ENCODE measurements around the gene ZNF792.
"Not testable (repeated sequence)": the region's sequence is repeated elsewhere in the genome, so short reads cannot be mapped to it uniquely, and the experiment has no call there.

ZNF792 gene

DNA sequence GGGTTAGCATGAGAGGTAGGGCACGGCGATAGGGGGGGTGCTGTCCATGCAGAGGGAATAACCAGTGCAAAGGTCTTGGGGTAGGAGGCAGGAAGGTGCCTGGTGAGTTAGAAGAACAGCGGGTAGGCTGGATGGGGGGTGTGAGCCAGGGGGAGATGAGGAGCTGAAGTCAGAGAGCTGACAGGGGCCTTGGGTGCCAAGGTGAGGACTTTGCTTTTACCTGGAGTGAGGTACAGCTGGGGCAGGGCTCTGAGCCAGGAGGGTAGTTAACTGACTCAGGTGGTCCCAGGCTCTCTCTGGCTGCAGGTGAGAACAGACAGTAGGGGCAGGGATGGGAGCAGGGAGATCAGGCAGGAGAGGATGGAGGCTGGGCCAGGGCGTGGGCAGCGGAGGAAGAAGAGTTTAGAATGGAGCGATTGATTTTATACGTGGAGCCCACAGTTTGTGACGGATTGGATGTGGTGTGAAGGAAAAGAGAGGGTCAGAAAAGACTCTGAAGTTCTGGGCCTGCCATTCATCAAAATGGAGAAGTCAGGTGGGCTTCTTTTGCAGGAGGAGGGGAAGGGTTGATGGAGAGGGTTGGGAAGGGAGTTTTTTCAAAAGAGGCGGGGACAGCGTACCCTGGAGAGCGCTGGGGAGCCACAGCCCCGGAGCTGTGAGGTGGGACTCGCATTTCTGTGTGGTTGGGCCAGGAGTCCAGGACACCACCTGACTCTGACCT, 34.9 kb upstream of the ZNF792 start:
- DNase-seq = no peak

DNA sequence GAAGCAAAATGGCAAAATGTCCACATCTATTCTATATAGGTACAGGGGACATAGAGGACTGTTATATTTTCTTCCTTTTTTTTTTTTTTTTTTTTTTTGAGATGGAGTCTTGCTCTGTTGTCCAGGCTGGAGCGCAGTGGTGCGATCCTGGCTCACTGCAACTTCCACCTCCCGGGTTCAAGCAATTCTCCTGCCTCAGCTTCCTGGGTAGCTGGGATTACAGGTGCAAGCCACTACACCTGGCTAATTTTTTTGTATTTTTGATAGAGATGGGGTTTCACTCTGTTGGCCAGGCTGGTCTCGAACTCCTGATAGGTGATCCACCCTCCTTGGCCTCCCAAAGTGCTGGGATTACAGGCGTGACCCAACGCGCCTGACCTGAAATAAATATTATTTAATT, 34.2 kb upstream of the ZNF792 start:
- DNase-seq = not testable (repeated sequence)

GRCh38 chr19:34997071-34997617, 33.1 kb upstream of the ZNF792 start:
- DNase-seq = no peak

DNA sequence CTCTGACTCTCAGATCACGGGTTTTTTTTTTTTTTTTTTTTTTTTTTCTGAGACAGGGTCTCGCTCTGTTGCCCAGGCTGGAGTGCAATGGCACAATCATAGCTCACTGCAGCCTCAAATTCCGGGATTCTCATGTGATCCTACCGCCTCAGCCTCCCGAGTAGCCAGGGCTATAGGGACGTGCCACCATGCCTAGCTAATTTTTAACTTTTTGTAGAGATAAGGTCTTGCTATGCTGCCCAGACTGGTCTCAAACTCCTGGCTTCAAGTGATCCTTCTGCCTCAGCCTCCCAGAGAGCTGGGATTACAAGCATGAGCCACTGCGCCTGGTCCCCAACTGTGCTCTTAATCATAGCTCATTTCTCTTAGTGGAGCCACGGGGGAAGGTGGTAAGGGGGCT, 31.5 kb upstream of the ZNF792 start:
- no peak for DNase-seq

GRCh38 chr19:34994643-34995541, 30.9 kb upstream of the ZNF792 start:
- DNase-seq = no peak

DNA sequence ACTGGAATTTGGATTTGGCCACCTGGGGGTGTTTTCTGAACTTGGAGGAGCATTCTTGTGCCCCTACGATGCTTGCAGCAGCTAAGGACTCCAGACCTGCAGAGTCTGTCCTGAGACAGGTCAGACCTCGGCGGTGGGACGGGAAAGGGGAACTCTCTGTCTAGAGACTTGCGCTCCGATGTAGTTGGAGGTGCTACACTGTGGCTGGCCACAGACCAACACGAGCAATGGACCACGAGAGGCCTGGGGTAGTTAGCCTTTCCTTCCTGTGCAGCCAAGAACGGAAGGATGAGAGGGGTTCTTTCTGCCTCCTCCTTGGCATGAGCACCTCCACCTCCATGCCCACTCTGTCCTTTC, 30.2 kb upstream of the ZNF792 start:
- DNase-seq = no peak

- not testable (repeated sequence) for DNase-seq
Measured at GRCh38 chr19:34992582-34992981, 28.6 kb upstream of the ZNF792 start.

DNA sequence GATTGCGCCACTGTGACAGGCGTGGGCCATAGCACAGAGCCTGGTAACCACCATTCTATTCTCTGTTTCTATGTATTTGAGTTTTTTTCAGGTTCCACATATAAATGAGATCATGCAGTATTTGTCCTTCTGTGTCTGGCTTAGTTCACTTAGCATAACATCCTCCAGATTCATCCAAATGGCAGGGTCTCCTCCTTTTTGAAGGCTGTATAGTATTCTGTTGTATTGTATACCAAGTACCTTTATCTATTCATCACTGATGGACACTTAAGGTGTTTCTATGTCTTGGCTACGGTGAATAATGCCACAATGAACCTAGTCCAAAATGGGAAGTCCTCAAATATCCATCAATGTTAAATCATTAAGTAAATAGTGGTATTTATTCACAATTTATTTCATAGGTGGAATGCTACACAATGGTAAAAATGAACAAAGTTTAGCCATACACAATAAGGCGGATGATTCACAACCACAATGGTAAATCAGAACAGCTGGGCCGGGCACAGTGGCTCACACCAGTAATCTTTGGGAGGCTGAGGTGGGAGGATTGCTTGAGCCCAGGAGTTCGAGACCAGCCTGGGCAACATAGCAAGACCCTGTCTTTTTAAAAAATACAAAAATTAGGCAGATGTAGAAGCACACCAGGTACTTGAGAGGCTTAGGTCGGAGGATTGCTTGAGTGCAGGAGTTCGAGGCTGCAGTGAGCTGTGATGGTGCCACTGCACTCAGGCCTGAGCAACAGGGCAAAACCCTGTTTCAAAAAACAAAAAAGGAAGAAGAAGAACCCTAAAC, 27.7 kb upstream of the ZNF792 start:
- no peak for DNase-seq

- peak; percentile 83 for DNase-seq
Measured at GRCh38 chr19:34990578-34991192, 26.7 kb upstream of the ZNF792 start.

DNA sequence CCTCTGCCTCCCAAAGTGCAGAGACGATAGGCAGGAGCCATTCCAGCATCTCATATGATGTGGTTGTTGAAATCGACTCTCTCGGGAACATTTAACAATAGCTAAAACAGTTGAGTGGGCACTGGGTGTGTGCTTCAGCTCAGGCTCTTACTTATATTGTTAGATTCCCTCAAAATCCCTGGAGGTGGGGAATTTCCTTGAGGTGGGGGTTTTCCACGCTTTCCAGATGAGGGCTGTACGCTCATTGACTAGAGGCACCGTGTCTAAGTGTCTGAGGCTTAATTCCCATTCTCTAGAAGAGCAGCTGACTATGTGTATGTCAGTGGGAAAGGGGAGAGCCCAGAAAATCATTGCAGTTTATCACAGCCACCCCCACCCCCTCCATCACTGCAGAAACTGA, 25.3 kb upstream of the ZNF792 start:
- peak; percentile 96 for DNase-seq

DNA sequence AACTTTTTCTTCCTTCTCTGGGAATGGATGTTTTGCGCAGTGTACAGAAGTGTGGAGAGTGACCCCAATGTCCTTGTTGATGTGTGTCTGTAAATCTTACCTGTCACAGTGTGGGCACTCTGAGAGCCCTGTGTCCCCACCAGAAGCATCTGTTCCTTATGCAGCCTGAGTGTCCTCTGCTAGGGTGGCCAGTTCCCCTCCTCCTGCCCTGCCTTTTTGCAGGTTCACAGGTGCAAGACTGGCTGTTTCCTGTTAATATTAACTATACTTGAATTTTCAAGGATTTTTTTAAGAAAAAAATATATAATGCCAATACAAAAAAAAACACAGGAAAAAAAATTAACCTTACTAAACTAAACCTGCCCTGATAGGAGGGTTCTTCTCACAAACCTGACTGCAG, 24.1 kb upstream of the ZNF792 start:
- DNase-seq = no peak

- peak; percentile 66 for DNase-seq
Measured at GRCh38 chr19:34985249-34986022, 21.4 kb upstream of the ZNF792 start.

DNA sequence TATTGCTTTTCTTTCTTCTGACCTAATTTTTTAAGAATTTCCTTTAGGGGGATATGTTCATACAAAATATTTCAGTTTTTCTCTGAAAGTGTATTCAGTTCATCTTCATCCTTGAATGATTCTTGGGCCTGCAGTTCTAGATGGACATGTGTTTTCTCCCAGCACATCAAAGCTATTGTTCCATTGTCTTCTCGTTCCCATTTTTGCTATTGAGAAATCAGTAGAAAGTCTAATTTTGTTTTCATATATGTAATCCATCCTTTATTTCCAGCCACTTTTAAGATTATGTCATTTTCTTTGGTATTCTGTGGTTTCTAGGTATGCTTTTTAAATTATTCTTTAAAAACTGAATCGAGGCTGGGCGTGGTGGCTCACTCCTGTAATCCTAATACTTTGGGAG, 20.3 kb upstream of the ZNF792 start:
- no peak for DNase-seq

- no peak for DNase-seq
Measured at GRCh38 chr19:34983786-34984185, 19.8 kb upstream of the ZNF792 start.

GRCh38 chr19:34982275-34982674, 18.2 kb upstream of the ZNF792 start:
- DNase-seq = no peak

DNA sequence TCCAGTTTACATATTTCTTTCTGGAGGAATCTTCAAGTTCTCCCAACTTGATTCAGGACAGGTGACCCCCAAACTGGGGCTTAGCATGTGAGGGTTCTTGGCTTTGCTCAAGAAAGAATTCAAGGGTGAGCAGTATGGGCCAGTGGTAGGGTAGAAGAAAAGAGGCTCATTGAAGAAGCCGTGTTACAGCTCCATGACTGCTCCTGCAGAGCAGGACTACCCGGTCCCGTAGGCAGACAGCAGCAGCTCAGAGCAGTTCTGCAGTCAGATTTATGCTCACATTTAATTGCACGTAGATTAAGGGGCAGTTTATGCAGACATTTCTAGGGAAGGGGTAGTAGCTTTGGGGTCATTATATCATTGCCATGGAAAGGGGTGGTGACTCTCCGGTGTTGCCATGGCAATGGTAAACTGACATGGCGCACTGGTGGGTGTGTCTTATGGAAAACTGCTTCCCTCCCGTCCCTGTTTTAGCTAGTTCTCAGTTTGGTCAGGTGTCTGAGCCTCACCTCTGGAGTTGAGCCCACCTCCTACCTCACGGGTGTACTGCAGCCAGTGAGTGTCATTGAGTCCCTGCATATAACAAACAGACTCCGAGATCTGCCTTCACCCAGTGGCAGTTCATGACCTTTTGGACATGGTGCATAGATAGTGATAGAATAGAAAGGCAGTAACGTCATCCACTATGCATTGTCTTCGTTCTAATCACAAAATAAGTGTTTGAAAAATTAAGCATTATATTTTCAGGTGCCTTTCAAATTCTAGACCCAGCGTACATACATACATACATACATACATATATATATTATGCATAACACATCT, 16.0 kb upstream of the ZNF792 start:
- DNase-seq = no peak

DNA sequence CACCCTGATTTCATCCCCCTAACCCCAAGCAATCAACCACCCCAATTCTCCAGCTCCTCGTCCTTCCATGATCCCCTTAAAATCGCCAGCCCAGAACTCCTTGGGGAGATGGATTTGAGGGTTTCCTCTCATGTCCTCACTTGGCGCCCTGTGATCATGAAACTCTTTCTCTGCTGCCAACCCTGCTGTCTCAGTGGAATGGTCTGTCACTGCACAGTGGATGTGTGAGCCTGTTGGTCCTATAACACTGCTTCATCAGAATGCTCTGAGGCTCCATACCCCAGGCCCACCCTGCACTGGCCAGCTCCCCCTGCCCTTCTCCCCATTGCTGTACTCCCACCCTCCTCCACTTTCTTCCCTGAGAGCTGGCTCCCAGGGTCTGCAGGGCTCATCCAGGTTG, 12.6 kb upstream of the ZNF792 start:
- no peak for DNase-seq

- DNase-seq = no peak
Measured at GRCh38 chr19:34975056-34975455, 11.0 kb upstream of the ZNF792 start.

- DNase-seq = peak; percentile 94
Measured at GRCh38 chr19:34974646-34975045, 10.6 kb upstream of the ZNF792 start.

DNA sequence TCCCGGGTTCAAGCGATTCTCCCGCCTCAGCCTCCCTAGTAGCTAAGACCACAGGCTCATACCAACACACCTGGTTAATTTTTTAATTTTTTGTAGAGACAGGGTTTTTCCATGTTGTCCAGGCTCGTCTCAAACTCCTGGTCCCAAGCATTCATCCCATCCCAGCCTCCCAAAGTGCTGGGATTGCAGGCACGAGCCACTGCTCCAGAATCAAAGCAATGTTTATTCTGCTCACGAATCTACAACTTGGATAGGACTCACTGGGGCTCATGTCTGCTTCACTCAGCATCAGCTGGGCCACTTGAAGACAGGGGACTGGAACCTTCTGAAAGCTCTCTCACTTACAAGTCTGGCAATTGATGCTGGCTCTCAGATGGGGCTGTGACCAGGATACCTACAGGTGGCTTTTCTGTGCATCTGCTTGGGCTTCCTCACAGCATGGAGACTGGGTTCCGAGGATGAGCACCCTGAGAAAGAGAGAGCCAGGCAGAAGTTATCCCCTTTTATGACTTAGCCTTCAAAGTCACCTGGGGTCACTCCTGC, 8.2 kb upstream of the ZNF792 start:
- DNase-seq = no peak
